ENCODE results near the gene TRAPPC2L.

Gene TRAPPC2L

DNA sequence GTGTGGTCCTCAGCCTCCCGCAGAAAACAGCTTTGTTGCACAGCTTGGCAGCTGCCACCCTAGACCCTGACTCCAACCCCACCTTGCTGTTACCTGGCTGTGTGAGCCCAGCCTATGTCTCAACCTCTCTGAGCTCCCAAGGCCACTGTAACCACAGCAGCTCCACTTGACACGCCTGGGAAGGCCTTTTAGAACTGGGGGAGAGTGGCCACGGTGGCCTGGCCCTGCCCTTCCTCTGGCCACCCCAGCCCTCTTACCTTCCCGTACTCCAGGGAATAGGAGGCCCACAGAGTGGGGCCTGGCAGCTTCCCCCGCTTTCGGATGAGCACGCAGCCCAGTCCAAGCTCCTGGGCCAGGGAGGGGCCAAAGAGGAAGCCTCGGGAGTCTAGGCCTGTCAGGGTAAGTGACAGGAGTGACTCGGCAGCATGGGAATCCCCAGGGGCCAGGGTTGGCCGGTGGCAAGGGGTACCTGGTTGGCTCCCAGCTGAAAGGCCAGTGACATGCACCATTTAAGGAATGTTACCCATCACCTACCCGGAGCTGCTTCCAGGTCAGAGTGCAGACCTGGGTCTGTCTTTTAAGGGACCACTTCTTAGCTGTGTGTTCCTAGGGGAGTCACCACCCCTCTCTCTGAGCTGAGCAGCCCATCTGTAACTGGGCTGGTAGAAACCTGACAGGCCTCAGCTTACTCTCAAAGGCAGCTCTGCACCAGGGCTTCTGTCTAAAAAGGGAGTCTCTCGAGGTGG is 46.6 kb upstream of the TRAPPC2L start:
- ChIA-PET POLR2A (interaction anchor here (0.8 to 4.8 kb wide), 13 partner anchors 11 to 407 kb away, joined by 3 to 64 read pairs (median 4); partner anchors contain the start of genes GALNS, TRAPPC2L and ZNF778), CTCF (interaction anchor here (0.8 to 1.9 kb wide), 2 partner anchors 48 to 73 kb away, joined by 3 to 6 read pairs; no protein-coding TSS in a partner anchor)
- no peak for DNase-seq (ENCODE audit: extremely low spot score)
- TF ChIP-seq FOXA1 (IDR thresholded peaks at IDR 0.05) (no peak), L3MBTL2 (conservative IDR thresholded peaks at IDR 0.05) (0 out of 2 replicates have a peak, but pooled peaks have one; percentile 10), FOXM1 (IDR thresholded peaks at IDR 0.05; ENCODE audit: borderline replicate concordance) (0 out of 2 replicates have a peak, but pooled peaks have one; percentile 23), ELF4 (IDR thresholded peaks at IDR 0.05) (0 out of 2 replicates have a peak, but pooled peaks have one; percentile 1), SP1 (IDR thresholded peaks at IDR 0.05) (no peak), LEF1 (IDR thresholded peaks at IDR 0.05; ENCODE audit: borderline replicate concordance) (no peak), TARDBP (IDR thresholded peaks at IDR 0.05) (no peak), CTBP1 (IDR thresholded peaks at IDR 0.05; ENCODE audit: borderline replicate concordance) (no peak), BHLHE40 (IDR thresholded peaks at IDR 0.05; ENCODE audit: borderline replicate concordance) (no peak), NFRKB (IDR thresholded peaks at IDR 0.05) (no peak), FOXK2 (IDR thresholded peaks at IDR 0.05) (no peak)
- TF ChIP-seq, protein P1, sequence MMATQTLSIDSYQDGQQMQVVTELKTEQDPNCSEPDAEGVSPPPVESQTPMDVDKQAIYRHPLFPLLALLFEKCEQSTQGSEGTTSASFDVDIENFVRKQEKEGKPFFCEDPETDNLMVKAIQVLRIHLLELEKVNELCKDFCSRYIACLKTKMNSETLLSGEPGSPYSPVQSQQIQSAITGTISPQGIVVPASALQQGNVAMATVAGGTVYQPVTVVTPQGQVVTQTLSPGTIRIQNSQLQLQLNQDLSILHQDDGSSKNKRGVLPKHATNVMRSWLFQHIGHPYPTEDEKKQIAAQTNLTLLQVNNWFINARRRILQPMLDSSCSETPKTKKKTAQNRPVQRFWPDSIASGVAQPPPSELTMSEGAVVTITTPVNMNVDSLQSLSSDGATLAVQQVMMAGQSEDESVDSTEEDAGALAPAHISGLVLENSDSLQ (IDR thresholded peaks at IDR 0.05), result no peak

DNA sequence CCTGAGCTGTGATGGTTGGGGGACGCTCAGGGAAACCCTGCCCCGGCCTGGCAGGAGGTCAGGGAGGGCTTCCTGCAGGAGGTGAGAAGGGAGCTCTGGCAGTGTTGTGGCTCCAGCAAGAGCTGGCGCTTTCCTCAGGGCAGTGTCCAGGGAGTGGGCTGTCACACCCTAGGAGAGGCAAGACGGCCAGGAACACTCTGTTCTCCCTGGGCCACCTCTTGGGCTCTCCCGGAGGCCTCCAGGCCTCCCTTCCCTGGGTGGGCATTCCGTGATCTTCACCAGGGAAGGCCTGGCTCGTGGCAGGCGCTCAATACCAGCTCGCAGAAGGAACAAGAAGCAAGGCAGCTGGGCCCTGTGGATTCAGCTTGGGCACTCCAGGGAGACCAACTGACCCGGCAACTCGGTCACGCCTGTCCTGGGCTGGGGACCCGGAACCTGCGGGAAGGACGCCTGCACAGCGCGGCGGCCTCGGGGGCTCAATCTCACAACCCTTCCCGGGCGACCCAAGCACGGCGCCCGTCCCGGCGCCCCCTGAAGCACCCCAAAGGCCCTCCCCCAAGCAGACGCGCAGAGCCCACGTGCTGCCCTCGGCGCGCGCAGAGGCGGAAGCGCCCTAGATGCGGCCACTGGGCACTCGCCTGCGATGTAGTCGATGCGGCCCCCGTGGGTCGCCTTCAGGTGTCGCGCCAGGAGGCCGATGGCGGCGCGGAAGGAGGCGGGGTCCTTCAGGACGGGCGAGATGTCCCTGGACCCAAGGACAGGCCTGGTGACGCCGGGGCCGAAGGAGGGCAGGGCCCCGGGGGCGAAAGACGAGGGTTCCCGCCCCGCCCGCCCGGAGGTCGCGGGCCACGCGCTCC is 45.8 kb upstream of the TRAPPC2L start:
- TF ChIP-seq NFRKB (IDR thresholded peaks at IDR 0.05), result no peak
- TF ChIP-seq L3MBTL2 (conservative IDR thresholded peaks at IDR 0.05), result peak; percentile 77
- peak; percentile 63; the same call in 1 of the 2 replicates for TF ChIP-seq ELF4 (IDR thresholded peaks at IDR 0.05)
- no peak for DNase-seq (ENCODE audit: extremely low spot score)
- ChIA-PET POLR2A (interaction anchor here (0.6 to 4.8 kb wide), 12 partner anchors 11 to 406 kb away, joined by 3 to 64 read pairs (median 5); partner anchors contain the start of genes GALNS, TRAPPC2L and ZNF778), CTCF (interaction anchor here (1.9 kb wide), 1 partner anchor 74 kb away, joined by 6 read pairs; no protein-coding TSS in a partner anchor)

DNA sequence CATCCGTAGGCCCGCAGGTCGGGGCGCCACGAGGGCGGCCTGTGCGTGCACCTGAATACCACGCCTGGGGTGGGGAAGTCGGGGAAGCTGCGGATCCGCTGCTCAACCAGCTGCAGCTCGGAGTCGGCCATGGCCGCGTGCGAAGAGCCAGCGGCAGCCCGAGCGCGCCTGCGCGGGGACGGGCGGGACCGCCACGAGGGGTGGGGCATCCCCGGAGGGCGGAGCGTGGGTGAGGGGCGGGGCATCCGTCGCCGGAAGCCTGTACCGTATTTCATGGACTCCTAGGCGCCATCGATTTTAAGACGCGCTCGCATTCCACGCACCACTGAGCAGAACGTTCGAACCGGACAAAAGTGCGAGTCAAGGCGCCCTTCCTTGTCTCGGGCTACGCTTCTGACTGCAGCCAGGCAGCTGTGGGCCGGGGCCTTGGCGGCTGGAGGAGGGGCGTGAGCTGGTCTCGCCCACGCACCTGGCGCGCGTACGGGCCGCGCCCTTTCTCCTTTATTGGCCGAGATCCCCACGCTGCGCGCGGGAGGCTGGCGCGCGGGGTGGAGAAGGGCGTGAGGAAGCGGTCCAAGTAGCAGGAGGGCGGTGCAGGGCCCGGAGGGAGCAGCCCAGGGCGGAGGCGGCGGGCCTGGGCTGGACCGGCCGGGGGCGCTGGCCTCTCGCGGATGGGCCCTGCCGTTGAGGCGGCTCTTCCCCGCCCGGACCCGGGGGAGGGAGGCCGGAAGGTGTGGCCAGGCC is 45.0 kb upstream of the TRAPPC2L start, which contains the start of gene APRT:
APRT (minus strand) TSS at position 160 of the 744 bp plus-strand sequence; CDS start at position 131, 29 bp downstream.
- CTCF ChIA-PET, result interaction anchor here (0.6 to 1.8 kb wide), 3 partner anchors 125 to 404 kb away, joined by 3 to 5 read pairs (median 4); no protein-coding TSS in a partner anchor
- POLR2A ChIA-PET, result interaction anchor here (0.6 to 4.8 kb wide), 9 partner anchors 9 to 406 kb away, joined by 3 to 64 read pairs (median 6); partner anchors contain the start of genes CDT1 and ZNF778
- TF ChIP-seq TARDBP (IDR thresholded peaks at IDR 0.05) (peak; percentile 72; the same call in 1 of the 2 replicates), L3MBTL2 (conservative IDR thresholded peaks at IDR 0.05) (peak; percentile 63; the same call in 1 of the 2 replicates), ZNF384 (IDR thresholded peaks at IDR 0.05) (no peak), CTBP1 (IDR thresholded peaks at IDR 0.05; ENCODE audit: borderline replicate concordance) (peak; percentile 39), HDGF (IDR thresholded peaks at IDR 0.05; ENCODE audit: borderline replicate concordance) (no peak), ARNT (IDR thresholded peaks at IDR 0.05) (no peak), ELF4 (IDR thresholded peaks at IDR 0.05) (no peak), FOXK2 (IDR thresholded peaks at IDR 0.05) (no peak)
- DNase-seq (ENCODE audit: extremely low spot score), result peak; percentile 98

GRCh38 chr16:88812513-88813268 is 44.2 kb upstream of the TRAPPC2L start:
- no peak for DNase-seq (ENCODE audit: extremely low spot score)
- TF ChIP-seq ARNT (IDR thresholded peaks at IDR 0.05) (no peak), ELF4 (IDR thresholded peaks at IDR 0.05) (no peak), ZNF384 (IDR thresholded peaks at IDR 0.05) (no peak), L3MBTL2 (conservative IDR thresholded peaks at IDR 0.05) (0 out of 2 replicates have a peak, but pooled peaks have one; percentile 23), LEF1 (IDR thresholded peaks at IDR 0.05; ENCODE audit: borderline replicate concordance) (no peak), SP1 (IDR thresholded peaks at IDR 0.05) (no peak)
- CTCF ChIA-PET, result interaction anchor here (0.6 to 1.8 kb wide), 4 partner anchors 124 to 404 kb away, joined by 3 to 5 read pairs (median 4); no protein-coding TSS in a partner anchor
- POLR2A ChIA-PET, result interaction anchor here (0.9 to 4.8 kb wide), 7 partner anchors 9 to 405 kb away, joined by 3 to 64 read pairs (median 9); partner anchors contain the start of genes CDT1 and ZNF778

DNA sequence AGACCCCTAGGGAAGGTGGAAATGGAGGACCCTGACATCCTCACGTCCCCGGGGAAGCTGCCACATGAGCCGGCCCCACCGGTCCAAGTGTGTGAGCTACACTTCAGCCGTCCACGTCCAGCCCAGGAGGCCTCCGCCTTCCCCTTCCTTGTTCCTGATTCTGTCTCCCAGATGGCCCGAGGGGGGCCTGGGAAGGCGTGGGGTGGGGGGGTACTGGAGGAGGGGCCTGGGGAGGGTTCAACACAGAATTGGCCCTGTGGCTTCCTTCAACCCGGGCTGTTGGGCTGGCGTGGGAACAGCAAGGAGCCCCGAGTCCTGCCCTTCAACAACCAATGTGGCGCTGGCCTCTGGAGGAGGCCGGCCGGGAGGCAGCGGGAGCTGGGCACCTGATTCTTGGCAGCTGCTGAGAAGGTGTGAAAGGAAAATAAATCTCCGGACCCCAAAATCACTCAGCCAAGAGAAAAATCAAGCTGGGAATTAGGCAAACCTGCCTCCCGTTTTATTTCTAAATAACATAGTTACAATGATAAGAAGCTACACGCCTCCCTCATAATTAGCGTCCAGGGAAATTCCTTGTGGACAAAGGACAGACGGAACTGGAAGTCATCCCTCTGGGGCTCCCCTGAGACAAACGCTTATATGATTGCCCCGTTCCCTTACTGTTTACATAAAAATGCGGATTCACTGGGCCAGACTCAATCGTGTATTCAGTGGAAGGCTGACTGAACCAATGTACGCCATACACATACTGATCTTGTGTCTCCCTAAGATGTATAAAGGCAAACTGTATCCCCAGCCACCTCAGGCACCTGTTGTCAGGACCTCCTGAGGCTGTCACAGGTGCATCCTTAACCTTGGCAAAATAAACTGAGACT is 43.4 kb upstream of the TRAPPC2L start:
- ChIA-PET POLR2A (interaction anchor here (1.0 to 4.8 kb wide), 7 partner anchors 10 to 404 kb away, joined by 3 to 64 read pairs (median 9); partner anchors contain the start of genes CDT1 and ZNF778), CTCF (interaction anchor here (0.5 to 1.8 kb wide), 3 partner anchors 201 to 403 kb away, joined by 3 to 5 read pairs (median 4); no protein-coding TSS in a partner anchor)
- DNase-seq (ENCODE audit: extremely low spot score), result no peak
- no peak for TF ChIP-seq FOXA1 (IDR thresholded peaks at IDR 0.05)

Measured in HEK293T (cell line).